ENCODE measurements around the gene ERC1.
A peak's percentile ranks its signal among the peaks of the same experiment; 100 is the strongest.

The ERC1 gene

DNA sequence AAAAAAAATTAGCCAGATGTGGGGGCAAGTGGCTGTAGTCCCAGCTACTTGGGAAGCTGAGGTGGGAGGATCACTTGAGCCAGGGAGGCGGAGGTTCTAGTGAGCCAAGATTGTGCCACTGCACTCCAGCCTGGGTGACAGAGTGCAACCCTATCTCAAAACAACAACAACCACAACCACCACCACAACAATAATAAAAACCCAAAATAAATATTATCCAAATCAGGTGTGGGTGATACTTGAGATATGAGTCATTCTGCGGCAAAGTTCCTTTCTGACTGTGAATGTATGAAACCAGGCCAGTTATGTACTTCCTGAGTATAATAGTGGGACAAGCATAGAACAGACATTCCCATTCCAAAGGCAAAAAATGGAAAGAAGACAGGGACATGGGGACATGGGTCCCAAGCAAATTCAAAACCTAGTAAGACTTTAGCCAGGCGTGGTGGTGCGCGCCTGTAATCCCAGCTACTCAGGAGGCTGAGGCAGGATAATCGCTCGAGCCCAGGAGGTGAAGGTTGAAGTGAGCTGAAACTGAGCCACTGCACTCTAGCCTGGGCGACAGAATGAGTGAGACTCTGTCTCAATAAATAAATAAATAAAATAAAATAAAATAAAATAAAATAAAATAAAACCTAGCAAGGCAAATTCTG lies 9.7 kb upstream of the ERC1 start:
- TF ChIP-seq, protein P1, sequence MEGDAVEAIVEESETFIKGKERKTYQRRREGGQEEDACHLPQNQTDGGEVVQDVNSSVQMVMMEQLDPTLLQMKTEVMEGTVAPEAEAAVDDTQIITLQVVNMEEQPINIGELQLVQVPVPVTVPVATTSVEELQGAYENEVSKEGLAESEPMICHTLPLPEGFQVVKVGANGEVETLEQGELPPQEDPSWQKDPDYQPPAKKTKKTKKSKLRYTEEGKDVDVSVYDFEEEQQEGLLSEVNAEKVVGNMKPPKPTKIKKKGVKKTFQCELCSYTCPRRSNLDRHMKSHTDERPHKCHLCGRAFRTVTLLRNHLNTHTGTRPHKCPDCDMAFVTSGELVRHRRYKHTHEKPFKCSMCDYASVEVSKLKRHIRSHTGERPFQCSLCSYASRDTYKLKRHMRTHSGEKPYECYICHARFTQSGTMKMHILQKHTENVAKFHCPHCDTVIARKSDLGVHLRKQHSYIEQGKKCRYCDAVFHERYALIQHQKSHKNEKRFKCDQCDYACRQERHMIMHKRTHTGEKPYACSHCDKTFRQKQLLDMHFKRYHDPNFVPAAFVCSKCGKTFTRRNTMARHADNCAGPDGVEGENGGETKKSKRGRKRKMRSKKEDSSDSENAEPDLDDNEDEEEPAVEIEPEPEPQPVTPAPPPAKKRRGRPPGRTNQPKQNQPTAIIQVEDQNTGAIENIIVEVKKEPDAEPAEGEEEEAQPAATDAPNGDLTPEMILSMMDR (IDR thresholded peaks at IDR 0.05; ENCODE audit: low read depth, low read length), result no peak
- no peak overlapping the region for H3K4me3 ChIP-seq (ENCODE audit: low read depth, low read length)

DNA sequence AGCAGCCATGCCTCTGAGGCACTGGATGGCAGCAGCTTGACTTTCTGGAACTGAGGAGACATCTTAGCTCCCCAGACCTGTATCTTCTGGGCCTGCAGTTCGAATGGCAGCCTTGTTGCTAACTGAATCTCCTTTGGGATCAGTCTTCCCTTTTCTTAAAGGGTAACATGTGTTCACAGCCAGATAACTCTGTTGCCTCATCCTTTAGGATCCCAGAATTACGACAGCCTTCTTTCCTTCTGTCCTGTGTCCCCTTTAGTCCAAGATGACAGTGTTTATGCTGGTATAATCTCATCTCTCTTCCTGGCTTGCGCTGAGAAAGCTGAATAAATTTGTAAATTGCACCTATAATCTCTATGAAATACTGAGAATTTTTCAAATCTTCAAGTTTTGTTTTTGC lies 9.1 kb upstream of the ERC1 start:
- H3K4me3 ChIP-seq (ENCODE audit: low read depth, low read length), result no peak overlapping the region
- TF ChIP-seq, protein P1 (IDR thresholded peaks at IDR 0.05; ENCODE audit: low read depth, low read length), result no peak

DNA sequence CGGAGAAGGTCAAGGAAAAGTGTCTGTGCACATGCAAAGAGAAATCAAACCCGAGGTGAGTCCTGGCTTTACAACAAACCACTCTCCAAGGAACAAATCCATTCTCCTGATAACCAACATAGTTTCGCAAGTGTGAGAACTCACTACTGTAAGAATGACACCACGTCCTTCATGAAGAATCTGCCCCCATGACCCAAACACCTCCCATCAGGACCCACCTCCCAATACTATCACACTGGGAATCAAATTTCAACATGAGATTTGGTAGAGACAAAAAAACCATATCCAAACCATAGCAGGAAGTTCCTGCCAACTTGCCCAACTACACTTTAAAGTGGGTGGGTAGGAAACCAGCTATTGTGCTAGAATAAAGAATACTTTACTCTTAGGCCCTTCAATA lies 2.4 kb upstream of the ERC1 start:
- no peak overlapping the region; the same call in 1 of the 2 replicates for H3K4me3 ChIP-seq (ENCODE audit: low read depth, low read length)
- TF ChIP-seq, protein P1 (IDR thresholded peaks at IDR 0.05; ENCODE audit: low read depth, low read length), result no peak

DNA sequence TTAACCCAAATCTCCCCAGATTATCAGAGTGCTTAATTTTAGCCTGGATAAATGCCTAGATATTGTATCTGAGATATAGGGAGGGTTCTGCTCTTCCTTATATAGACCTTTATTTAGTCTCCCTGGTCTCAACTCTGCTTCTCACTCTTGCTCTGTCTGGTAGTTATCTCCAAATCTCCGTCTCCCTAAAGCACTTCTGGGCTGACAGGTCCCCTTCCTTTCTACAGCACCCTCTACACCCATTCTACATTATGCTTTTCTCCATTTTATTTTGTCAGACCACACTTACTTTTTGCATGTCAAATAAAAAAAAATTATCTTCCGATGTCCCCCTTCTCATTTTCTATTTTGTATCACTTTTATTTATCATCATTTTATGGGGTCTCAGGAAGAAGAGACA lies 2.0 kb upstream of the ERC1 start:
- TF ChIP-seq, protein P1 (IDR thresholded peaks at IDR 0.05; ENCODE audit: low read depth, low read length), result no peak
- peak overlapping the region; percentile 1 for H3K4me3 ChIP-seq (ENCODE audit: low read depth, low read length)

DNA sequence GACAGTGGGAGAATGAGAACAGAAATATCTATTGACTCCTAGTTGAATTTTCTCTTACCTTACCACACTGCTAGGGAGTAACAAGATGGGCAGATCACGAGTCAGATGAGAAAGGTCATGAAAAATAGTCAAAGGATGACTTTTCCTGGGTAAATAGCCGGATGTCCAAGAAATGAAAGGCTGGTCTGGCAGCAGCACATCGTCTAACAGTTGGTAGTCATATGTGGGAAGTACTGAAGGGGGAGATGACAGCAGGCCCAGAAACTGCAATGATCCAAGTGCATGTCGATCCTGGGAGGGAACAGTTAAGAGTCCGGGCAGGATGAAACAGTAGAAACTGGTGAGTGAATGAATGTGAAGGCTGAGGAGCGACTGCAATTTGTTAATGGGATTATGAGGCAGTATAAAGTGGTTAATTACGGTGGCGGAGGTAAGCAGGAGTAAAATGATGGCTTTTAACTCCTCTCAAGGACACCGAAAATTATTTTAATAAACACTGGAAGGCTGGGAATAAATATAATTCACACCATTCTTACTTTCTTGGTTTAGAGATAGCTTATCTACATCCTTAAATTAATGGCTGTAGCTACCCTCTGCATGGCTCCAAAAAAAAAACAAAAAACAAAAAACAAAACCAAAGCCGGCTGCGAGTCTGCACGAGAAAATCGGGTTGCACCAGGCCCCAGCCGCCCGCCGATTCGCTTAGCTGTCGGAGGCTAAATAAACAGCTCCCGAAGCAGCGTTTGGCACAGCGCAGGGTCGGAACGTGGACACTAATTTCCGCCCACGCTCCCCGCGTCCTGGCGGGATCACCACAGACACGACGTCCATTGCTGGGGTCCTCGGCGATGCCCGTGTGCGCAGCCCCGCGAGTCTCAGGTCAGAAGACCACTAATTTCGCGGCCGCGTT lies 1.0 kb upstream of the ERC1 start:
- TF ChIP-seq, protein P1 (IDR thresholded peaks at IDR 0.05; ENCODE audit: low read depth, low read length), result no peak
- H3K4me3 ChIP-seq (ENCODE audit: low read depth, low read length), result peak overlapping the region; percentile 80

DNA sequence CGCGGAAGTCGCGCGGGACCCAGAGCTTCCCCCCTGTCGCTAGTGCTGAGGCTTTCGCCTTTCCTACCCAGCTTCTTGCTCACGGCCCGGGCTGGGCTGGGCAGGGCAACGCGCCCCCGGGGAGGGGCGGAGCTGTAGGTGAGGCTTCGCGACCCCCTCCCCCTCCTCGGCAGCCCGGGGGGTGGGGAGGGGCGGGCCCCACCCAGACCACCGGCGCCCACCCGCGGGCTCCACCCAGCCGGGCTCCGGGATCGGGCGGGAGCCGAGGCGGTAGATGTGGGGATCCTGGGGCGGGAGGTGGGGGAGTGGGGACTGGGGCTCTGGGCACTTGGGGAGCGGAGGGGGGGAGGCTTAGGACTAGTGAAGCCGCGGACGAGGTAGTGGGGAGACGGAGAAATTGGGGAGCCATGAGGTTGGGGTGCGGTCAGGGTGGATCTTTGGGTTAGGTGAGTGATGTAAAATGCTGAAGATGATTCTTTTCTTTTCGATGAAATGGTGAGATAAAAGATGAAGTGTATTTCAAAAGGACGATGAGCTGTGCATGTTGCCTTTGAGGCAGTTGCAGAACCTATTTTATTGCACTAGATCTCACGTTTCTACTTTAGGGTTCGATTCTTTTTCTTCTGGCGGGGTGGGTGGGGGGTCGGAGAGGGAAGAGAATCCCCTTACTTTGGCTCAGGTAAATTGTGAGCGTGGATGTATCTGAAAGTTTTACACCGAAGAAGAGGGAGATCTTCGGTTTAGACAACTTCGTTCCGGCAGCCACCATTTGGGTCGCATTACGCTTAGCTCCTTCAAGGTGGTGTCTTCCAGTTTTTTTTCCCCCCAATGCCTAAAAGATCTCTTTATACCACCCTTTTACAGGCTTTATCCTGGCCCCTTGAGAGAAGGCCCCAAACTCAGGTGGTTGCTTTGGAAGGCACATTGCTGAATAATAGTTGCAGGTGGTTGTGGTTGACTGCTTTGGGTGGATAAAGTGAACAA lies 619 bp downstream of the ERC1 start:
- TF ChIP-seq, protein P1 (IDR thresholded peaks at IDR 0.05; ENCODE audit: low read depth, low read length), result no peak
- peak overlapping the region; percentile 80 for H3K4me3 ChIP-seq (ENCODE audit: low read depth, low read length)
